Keratinocyte (primary cell): ENCODE measurements around the gene MOV10L1.

Source experiments
- EZH2 ChIP-seq: IDR thresholded peaks from one replicate; pipeline ENCODE4 v1.6.1; 2012; ENCODE audit warnings: inconsistent platforms, mild to moderate bottlenecking, low read length, moderate library complexity
- TF ChIP-seq, protein P1 (sequence below), 3 experiments: IDR thresholded peaks in 1 of 3; conservative IDR thresholded peaks in 1 of 3; optimal IDR thresholded peaks in 1 of 3; 2 replicates in 2 of 3; 3 replicates in 1 of 3; pipeline versions ENCODE3 to v1.5.1; 2011; ENCODE audit warnings: low read length in 3 of 3, mild to moderate bottlenecking in 3 of 3, moderate library complexity in 2 of 3, control low read depth in 1 of 3, inconsistent platforms in 1 of 3; ENCODE audit not compliant: insufficient read depth in 2 of 3; ENCODE audit errors: extremely low read depth in 1 of 3

DNA sequence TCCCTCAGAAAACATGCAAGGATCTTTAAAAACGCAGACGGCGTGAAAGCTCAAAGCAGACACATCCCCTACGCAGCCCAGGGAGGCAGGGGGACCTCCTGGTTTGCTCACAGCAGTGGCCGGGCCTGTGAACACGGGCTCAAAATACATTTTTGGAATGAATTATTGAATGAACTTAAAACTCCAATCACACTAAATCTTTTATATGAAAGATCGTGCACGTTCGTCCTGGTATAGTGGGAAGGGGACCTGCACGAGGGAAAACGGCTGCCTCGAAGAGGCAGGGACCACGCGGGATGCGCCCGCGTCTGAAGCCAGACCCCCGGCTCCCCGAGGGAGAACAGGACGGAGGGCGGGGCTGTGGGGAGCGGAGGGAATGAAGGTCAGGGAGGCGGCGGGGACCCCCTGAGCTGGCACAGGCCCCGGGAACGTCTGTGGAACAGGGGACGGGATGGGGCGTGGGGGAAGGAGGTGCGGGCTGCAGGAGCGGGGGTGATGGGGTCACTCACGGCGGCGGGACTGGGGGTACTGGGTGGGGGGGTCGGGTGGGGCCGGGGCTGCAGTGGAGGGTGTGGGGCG, 79.5 kb downstream of the MOV10L1 start:
- TF ChIP-seq, protein P1, sequence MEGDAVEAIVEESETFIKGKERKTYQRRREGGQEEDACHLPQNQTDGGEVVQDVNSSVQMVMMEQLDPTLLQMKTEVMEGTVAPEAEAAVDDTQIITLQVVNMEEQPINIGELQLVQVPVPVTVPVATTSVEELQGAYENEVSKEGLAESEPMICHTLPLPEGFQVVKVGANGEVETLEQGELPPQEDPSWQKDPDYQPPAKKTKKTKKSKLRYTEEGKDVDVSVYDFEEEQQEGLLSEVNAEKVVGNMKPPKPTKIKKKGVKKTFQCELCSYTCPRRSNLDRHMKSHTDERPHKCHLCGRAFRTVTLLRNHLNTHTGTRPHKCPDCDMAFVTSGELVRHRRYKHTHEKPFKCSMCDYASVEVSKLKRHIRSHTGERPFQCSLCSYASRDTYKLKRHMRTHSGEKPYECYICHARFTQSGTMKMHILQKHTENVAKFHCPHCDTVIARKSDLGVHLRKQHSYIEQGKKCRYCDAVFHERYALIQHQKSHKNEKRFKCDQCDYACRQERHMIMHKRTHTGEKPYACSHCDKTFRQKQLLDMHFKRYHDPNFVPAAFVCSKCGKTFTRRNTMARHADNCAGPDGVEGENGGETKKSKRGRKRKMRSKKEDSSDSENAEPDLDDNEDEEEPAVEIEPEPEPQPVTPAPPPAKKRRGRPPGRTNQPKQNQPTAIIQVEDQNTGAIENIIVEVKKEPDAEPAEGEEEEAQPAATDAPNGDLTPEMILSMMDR (optimal IDR thresholded peaks at IDR 0.05 in 1 of 3, IDR thresholded peaks at IDR 0.05 in 1 of 3, conservative IDR thresholded peaks at IDR 0.05 in 1 of 3; ENCODE audit: extremely low read depth in 1 of 3, insufficient read depth in 2 of 3, low read length in 3 of 3), result no peak
- no peak for TF ChIP-seq EZH2
